Jurkat, Clone E6-1 (cell line): Measurements from ENCODE around the gene TMEM88.
A peak's percentile ranks its signal among the peaks of the same experiment; 100 is the strongest.
"Not testable (repeated sequence)": the region's sequence is repeated elsewhere in the genome, so short reads cannot be mapped to it uniquely, and the experiment has no call there.

Source experiments
- DNase-seq: peaks from one replicate; pipeline ENCODE4 v3.0.0-alpha.2; 2011; ENCODE audit warnings: low read depth, low spot score
- H3K4me3 ChIP-seq: 2 replicates; pipeline ENCODE4 v1.5.1; 2011; ENCODE audit warnings: mild to moderate bottlenecking, low read length, control low read depth, moderate library complexity

The TMEM88 gene

DNA sequence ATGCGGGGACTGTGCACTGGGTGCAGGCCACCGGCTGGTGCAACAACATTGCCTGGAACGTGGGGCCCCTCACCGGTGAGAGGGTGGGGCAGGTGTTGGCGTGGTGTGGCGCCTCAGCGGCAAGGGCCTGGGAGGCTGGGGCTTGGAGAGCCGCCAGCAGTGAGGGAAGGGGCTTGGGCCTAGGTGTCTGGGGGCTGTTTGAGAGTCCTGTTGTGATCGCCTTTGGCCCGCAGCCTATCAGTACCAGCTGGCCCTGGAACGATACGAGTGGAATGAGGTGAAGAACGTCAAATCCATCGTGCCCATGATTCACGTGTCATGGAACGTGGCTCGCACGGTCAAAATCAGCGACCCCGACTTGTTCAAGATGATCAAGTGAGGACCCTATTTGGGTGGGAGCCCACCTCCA lies 2.6 kb upstream of the TMEM88 start:
- H3K4me3 ChIP-seq: no peak overlapping the region
- no peak for DNase-seq

DNA sequence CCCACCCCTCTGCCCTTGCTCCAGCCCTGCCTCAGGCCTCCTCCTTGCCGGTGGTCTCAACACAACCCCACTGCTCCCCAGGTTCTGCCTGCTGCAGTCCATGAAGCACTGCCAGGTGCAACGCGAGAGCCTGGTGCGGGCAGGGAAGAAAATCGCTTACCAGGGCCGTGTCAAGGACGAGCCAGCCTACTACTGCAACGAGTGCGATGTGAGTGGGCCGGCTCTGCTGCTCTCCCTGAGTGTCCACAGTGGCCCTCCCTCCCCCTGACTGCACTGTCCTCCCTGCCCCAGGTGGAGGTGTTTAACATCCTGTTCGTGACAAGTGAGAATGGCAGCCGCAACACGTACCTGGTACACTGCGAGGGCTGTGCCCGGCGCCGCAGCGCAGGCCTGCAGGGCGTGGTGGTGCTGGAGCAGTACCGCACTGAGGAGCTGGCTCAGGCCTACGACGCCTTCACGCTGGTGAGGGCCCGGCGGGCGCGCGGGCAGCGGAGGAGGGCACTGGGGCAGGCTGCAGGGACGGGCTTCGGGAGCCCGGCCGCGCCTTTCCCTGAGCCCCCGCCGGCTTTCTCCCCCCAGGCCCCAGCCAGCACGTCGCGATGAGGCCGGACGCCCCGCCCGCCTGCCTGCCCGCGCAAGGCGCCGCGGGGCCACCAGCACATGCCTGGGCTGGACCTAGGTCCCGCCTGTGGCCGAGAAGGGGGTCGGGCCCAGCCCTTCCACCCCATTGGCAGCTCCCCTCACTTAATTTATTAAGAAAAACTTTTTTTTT lies 1.8 kb upstream of the TMEM88 start:
- H3K4me3 ChIP-seq: no peak overlapping the region

DNA sequence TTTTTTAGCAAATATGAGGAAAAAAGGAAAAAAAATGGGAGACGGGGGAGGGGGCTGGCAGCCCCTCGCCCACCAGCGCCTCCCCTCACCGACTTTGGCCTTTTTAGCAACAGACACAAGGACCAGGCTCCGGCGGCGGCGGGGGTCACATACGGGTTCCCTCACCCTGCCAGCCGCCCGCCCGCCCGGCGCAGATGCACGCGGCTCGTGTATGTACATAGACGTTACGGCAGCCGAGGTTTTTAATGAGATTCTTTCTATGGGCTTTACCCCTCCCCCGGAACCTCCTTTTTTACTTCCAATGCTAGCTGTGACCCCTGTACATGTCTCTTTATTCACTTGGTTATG lies 1.2 kb upstream of the TMEM88 start:
- no peak for DNase-seq
- H3K4me3 ChIP-seq: no peak overlapping the region

More for the DNA sequence above, 1.8 kb upstream of the TMEM88 start:
- DNase-seq: no peak

DNA sequence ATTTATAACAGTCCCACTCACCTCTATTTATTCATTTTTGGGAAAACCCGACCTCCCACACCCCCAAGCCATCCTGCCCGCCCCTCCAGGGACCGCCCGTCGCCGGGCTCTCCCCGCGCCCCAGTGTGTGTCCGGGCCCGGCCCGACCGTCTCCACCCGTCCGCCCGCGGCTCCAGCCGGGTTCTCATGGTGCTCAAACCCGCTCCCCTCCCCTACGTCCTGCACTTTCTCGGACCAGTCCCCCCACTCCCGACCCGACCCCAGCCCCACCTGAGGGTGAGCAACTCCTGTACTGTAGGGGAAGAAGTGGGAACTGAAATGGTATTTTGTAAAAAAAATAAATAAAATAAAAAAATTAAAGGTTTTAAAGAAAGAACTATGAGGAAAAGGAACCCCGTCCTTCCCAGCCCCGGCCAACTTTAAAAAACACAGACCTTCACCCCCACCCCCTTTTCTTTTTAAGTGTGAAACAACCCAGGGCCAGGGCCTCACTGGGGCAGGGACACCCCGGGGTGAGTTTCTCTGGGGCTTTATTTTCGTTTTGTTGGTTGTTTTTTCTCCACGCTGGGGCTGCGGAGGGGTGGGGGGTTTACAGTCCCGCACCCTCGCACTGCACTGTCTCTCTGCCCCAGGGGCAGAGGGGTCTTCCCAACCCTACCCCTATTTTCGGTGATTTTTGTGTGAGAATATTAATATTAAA lies 638 bp upstream of the TMEM88 start:
- no peak overlapping the region for H3K4me3 ChIP-seq
- no peak for DNase-seq

DNA sequence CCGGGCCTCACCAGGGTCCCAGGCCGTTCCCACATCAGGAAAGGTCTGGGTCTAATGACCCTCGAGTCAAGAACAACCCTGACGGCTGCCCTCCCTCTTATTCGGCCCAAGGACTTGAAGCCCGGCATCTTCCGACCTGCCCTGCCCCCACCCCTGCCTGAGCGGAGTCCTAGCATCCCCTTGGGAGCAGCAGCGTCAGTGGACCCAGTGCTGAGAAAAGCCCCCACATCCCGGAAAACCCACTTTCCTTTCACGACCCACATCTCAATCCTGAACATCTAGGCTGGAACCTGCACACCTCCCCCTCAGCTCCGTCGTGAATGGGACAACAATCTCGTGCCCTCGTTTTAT lies 769 bp downstream of the TMEM88 start:
- peak overlapping the region; percentile 93 for H3K4me3 ChIP-seq
- no peak for DNase-seq

DNA sequence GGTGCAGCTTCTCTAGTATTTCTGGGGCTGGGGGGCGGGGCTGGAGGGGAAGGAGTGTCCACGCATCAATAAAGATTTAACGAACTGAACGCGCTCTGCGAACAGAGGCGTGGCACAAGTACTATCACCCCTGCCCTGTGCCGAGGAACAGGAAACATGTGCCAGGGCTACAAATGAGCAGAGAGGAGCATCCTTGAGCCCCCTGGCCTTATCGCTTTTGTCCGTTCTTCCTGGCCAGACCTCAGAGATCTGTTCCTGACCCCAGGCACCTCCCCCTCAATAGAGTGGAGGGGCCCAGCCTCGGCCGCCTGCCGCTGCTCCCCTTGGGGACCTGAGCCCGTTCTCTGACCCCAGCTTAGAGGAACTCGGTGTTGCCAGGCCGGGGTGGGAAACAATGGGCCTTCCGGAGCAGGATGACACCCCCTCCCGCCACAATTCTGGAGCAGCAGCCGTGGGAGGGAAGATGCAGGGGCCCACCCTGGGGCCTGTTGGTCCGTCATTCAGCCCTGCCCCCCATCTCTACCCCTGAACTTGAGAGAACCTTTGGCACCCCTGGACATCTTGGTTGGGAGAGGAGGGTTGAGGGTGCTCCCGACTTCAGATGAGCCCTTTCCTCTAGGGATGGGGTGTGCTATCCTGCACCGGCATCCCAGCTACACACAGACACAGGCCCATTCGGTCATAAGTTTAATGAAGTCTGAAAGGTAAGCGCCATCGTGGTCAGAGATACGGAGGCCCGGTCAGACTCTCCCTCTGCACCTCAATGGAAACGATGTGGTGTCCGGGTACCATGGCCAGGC lies 1.3 kb downstream of the TMEM88 start:
- no peak for DNase-seq

DNA sequence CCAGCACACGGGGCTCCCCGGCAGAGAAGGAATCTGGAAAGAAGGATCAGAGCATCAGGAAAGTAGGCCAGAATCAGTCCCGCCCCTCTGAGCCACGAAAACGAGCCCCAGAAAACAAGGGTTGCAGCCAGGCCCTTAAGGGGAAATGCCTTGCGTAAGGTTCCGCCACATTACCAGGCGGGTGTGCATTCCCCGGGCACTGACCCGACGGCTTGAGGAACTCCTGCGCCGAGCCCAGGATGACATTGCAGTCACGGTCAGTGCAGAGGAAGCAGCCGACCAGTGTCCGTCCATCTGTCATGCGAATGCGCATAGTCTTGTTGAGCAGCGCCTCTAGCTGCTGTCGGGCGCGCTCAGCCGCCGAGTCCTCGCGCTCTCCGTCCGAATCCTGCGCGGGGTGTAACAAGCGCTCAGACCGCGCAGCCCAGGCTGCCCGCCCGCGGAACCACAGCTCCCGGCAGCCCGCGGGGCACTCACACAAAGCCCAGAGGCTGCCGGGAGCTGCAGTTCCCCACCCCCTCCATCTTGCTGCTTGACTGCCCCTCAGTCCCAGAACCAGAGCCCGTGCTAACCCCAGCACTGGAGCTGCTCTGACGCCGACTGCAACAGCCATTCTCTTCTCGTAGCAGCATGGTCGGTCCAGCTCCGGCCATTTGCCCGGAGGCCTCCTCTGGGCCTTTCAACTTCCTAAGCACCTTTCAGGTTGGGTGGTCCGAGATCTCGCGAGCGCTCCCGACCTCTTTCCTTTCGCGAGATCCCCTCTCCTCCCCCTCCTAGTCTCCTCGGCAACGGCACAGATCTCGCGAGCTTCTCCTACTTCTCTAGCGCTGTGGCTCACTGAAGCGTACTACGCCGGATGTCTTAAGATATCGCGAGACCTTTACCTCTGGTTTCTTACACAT lies 2.2 kb downstream of the TMEM88 start, which contains the start of gene NAA38:
Gene NAA38 (minus strand): TSS at position 749 of the 902 bp plus-strand sequence. CDS start 96 bp downstream, at position 653.
- H3K4me3 ChIP-seq: peak within 1 kb of the TSS; percentile 93
- DNase-seq: peak; percentile 99

More for the DNA sequence above, 1.3 kb downstream of the TMEM88 start:
- H3K4me3 ChIP-seq: peak overlapping the region; percentile 93

DNA sequence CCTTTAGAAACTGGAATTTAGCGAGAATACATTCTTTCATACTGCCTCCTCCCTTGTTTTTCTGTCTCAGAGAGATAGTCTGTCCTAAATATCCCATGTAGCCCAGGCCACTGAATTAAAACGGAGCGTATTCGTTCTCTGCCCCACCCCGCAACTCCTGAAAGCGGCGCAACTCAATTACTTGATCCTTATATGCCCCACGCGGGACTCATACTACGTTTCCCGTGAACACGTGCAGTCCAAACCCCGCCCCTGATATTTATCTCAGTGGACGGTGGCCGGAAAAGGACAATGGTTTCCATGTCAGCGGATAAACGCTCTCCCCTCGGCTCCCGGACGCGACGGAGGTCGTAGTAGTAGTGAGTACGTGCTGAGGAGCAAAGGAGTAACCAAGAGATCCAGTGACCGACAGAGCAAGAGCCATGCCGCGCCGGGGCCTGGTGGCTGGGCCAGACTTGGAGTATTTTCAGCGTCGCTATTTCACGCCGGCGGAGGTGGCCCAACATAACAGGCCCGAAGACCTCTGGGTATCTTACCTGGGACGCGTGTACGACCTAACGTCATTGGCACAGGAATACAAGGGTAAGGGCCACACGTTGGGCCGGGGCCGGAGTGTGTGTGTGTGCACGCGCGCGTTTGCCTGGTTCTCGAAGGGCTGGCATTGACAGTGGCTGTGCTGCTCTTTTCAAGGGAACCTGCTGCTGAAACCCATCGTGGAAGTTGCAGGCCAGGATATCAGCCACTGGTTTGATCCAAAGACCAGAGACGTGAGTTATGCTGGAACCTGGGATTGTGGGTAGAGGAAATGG lies 3.1 kb downstream of the TMEM88 start, which contains the start of gene CYB5D1:
Gene CYB5D1 (plus strand): TSS at position 291 of the 809 bp plus-strand sequence. CDS start 132 bp downstream, at position 423.
- H3K4me3 ChIP-seq: peak within 1 kb of the TSS; percentile 93
- DNase-seq: peak; percentile 92

DNA sequence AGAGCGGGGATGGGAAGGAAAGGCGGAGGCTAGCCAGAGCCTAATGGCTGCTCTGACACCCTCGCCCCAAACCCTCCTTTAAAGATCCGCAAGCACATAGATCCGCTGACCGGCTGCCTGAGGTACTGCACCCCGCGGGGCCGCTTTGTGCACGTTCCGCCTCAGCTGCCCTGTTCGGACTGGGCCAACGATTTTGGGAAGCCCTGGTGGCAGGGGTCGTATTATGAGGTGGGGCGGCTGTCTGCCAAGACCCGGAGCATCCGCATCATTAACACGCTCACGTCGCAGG lies 3.6 kb downstream of the TMEM88 start:
- H3K4me3 ChIP-seq: peak overlapping the region; percentile 93
- no peak for DNase-seq

DNA sequence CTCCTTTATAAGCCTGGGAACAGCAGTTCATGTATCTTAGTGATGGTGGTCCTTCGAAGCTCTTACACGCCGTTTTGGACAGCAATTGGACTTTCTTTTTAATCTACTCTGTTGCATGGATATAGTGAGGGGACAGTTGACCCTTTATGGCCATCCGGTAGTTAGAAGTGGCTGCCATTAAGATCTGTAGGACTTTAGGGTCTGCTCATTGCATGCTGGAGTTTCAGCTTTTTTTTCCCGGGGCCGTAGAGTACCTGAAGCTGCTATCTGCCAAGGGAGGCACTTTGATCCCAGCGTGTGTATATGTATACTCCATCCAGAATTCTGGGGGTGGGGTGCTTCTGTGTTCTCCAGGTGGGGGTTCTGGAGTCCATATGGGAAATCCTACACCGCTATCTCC lies 4.2 kb downstream of the TMEM88 start:
- DNase-seq: no peak
- peak overlapping the region; percentile 93; the same call in 1 of the 2 replicates for H3K4me3 ChIP-seq

DNA sequence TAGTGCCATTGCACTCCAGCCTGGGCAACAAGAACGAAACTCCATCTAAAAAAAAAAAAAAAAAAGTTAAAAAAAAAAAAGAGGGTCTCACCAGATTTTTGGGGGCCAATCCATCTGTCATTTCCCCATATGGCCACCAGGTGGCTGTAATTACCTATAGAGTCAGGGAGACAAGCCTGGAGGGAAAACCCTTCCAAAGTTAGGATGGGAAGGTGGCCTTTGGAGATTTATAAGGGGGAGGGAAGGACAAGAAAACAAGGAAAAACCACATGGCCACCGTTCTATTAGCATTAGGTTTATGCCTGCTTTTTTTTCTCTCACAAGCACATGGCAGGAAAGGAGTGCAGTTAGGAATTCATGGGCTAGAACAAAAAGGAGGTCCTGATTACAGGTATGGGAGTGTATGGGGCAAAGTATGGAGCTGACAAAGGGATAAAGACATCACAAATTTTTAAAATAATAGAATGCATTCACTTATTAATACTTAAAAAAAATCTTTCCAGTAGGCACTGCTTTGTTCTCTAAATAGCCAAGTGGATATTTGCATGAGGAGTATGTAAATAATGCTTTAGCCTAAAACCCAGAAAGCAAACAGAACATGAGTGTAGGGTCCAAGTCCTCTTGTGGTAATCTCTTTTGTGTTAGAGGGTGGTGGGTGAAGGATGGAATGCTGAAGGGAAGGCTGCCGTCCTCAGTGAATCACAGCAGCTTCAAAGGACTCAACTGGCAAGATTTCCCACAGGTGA lies 8.0 kb downstream of the TMEM88 start:
- DNase-seq: no peak
- H3K4me3 ChIP-seq: no peak overlapping the region

DNA sequence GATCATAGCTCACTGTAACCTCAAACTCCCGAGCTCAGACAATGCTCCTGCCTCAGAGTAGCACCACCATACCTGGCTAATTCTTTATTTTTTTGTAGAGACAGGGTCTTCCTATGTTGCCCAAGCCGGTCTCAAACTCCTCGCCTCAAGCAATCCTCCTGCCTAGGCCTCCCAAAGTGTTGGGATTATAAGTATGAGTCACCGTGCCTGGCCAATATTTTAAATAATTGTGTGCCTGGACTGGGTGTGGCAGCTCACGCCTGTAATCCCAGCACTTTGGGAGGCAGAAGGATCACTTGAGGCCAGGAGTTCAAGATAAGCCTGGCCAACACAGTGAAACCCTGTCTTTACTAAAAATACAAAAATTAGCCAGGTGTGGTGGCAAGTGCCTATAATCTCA lies 9.5 kb downstream of the TMEM88 start:
- DNase-seq, H3K4me3 ChIP-seq: not testable (repeated sequence)

DNA sequence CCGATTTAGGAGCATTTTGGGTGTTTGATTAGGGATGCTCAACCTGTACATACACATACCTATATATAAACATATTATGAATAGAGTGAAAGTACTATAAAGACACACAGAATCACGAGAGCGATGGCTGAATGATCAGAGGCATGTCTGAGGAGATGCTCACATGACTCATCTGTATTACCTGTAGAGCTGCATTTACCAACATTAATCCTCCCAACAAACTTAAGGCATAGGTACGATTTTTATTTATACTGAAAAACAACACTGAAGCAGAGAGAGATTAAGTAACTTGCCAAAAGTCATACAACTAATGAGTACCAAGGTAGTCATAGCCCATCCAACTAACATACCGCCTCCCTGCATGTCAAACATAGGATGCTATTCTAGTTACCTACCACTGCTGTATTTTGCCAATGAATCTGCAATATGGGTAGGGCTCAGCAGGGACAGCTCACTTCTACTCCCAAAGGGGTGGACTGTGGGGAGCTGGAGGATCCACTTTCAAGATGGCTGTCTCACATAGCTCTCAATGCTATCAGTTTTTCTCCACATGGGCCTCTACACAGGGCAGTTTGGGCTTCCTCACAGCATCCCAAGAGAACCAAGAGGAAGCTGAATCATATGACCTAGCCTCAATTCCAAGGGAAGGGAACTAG lies 10.3 kb downstream of the TMEM88 start:
- DNase-seq: no peak
- no peak overlapping the region for H3K4me3 ChIP-seq

DNA sequence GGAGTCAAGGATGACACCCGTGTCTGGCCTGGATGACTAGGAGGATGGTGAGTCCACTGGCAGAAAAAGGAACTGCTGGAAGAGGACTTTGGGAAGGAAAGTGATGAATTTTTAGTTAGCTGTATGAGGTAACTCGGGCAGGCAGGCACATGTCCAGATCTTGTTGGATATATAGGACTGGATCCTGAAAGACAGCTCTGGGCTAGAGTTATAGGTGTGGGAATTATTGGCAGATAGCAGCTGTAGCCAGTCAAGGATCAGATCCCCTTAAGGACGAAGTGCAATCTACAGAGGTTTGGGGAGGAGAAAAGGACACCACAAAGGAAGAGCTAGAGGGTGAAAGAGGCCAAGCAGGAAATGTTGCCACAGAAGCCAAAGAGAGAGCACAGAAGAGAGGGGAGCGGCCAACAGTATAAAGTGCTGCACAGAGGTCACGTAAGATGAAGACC lies 13.0 kb downstream of the TMEM88 start:
- no peak for DNase-seq
- no peak overlapping the region for H3K4me3 ChIP-seq

DNA sequence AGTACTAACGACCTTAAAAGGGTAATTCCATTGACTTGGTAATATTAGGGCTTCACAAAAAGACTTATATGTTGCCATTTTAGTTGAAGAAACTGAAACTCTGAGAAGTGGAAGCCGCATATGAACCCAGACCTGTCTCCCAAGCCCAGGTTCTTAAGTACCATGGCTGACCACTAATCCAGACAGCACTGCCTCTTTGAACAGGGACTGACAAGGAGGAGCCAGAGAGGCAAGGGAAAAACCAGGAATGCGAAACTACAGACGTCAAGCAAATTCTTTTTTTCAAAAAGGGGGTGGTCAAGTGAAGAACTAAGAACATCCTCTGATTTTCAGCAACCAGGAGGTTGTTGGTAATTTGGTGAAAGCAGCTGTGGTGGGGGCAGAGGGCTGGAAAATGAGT lies 18.2 kb downstream of the TMEM88 start:
- DNase-seq: no peak
- no peak overlapping the region for H3K4me3 ChIP-seq

DNA sequence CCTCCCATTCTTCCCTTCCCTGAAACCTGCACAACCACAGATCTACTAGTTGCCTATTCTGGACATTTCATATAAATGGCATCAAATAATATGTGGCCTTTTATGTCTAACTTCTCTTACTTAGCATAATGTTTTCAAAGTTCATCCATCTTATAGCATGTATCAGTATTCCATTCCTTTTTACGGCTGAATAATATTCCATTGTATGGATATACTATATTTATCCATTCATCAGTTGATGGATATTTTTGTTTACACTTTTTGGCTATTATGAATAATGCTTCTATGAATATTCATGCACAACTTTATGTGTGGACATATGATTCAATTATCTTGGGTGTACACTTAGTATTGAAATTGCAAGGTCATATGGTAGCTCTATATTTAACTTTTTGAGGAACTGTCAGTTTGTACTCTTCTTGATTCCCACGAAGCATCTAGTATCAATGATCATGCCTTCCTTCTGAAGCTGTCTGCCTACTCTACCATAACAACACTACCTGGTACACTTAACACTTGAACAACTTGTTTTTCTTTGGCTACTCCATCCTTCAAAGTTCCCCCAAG lies 21.0 kb downstream of the TMEM88 start:
- H3K4me3 ChIP-seq: no peak overlapping the region
- DNase-seq: no peak

DNA sequence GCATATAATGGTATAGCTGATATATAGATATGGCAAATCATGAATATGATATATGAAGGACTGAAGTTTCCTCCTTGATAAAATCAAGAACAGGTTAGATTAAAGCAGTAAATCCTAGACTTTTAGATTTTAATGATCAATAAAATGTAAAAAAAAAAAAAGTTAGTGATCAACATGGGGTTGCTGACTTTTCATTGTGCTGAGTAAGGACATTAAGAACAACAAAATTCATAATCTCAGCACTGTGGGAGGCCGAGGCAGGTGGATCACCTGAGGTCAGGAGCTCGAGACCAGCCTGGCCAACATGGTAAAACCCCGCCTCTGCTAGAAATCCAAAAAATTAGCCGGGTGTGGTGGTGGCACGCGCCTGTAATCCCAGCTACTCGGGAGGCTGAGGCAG lies 23.4 kb downstream of the TMEM88 start:
- no peak overlapping the region for H3K4me3 ChIP-seq
- DNase-seq: no peak
